GM12864 (cell line): ENCODE results near the gene TRPV6.

ENCODE experiments used
- DNase-seq: peaks from one replicate; pipeline ENCODE4 v3.0.0-alpha.2; 2011; ENCODE audit warnings: low read depth
- H3K4me3 ChIP-seq: 2 replicates; pipeline ENCODE4 v1.5.1; 2011; ENCODE audit warnings: mild to moderate bottlenecking, low read depth, low read length, control low read depth
- CTCF ChIP-seq: IDR thresholded peaks from 2 replicates; pipeline ENCODE4 v1.5.1; 2011; ENCODE audit warnings: low read depth, mild to moderate bottlenecking, moderate library complexity, low read length, control low read depth, inconsistent platforms; ENCODE audit errors: missing control alignments

The TRPV6 gene

DNA sequence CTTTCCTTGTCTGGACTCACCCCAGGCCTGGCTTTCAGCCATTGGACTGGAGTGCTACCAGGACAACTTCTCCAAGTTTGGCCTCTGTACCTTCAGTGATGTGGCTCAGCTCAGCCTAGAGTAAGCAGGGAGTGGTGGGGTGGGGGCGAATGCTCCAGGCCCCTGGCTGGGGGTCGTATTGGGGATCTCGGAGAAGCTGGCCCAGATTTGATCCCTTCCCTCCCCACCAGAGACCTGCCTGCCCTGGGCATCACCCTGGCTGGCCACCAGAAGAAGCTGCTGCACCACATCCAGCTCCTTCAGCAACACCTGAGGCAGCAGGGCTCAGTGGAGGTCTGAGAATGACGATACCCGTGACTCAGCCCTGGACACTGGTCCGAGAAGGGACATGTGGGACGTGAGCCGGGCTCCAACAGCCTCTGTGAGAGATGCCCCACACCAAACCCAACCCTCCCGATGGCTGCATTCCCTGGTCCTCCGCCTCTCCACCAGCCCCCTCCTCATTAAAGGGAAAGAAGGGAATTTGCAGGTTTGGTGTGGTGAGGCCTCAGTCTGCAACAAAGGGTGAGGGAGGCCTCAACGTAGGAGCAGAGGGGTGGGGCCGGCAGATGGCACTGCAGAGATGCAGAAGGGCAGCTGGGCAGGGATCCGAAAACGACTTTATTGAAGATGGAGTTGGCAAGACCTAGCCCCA lies 14.8 kb downstream of the TRPV6 start:
- H3K4me3 ChIP-seq, result no peak overlapping the region
- no peak for DNase-seq
- TF ChIP-seq CTCF, result no peak

GRCh38 chr7:142870147-142870559 lies 15.4 kb downstream of the TRPV6 start:
- DNase-seq, result no peak
- TF ChIP-seq CTCF, result no peak
- H3K4me3 ChIP-seq, result no peak overlapping the region

DNA sequence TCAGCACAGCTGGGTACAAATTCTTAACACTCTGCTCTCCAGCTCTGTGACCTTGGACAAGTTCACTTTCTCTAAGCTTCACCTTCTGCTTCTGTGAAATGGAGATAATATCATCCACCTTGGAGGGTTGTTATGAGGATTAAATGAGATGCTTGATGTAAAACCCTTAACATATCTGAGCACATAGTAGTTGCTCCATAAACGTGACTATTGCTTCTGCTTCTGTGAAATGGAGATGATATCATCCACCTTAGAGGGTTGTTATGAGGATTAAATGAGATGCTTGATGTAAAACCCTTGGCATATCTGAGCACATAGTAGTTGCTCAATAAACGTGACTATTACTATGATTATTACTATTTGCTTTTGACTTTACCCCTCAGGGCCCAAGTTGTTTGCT lies 16.1 kb downstream of the TRPV6 start:
- TF ChIP-seq CTCF, result no peak
- DNase-seq, result no peak
- no peak overlapping the region for H3K4me3 ChIP-seq

DNA sequence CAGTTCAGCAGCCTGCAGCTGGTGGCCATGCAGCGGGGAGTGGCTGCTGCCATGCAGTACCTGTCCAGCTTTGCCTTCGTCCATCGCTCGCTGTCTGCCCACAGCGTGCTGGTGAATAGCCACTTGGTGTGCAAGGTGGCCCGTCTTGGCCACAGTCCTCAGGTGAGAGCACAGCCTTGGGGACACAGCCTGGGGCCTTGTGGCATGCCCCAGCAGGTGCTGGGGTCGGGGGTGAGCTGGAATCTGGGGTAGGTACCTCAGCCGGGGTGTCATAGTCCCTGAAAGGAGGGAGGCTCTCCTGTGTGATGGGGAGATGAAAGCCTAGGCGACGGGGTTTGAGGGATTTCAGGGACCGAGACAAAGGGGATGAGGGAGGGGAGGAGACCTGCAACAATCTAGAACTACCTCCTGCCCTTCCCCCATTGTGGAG lies 16.5 kb downstream of the TRPV6 start:
- DNase-seq, result no peak
- H3K4me3 ChIP-seq, result no peak overlapping the region
- no peak for TF ChIP-seq CTCF

DNA sequence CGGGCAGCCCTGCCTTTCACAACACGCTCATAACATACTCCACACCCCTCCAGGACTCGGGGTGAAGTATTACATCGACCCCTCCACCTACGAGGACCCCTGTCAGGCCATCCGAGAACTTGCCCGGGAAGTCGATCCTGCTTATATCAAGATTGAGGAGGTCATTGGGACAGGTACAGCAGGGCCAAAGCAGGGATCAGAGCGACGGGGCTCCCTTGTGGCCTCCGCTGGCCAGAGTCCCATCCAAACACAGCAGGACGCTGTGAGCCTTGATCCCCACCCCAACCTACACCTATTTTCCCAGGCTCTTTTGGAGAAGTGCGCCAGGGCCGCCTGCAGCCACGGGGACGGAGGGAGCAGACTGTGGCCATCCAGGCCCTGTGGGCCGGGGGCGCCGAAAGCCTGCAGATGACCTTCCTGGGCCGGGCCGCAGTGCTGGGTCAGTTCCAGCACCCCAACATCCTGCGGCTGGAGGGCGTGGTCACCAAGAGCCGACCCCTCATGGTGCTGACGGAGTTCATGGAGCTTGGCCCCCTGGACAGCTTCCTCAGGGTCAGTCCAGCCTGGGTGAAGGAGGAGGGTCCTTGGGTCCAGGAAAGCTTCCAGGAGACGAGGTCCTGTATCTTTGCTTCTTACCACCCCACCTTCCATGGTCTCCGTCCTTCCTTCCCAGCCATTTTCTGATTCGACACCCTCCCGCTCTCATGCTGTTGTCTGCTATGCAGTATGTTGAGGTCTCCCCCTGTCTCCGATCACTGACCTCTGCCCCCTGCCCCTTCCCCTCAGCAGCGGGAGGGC lies 17.2 kb downstream of the TRPV6 start:
- DNase-seq, result no peak
- H3K4me3 ChIP-seq, result no peak overlapping the region
- TF ChIP-seq CTCF, result no peak

DNA sequence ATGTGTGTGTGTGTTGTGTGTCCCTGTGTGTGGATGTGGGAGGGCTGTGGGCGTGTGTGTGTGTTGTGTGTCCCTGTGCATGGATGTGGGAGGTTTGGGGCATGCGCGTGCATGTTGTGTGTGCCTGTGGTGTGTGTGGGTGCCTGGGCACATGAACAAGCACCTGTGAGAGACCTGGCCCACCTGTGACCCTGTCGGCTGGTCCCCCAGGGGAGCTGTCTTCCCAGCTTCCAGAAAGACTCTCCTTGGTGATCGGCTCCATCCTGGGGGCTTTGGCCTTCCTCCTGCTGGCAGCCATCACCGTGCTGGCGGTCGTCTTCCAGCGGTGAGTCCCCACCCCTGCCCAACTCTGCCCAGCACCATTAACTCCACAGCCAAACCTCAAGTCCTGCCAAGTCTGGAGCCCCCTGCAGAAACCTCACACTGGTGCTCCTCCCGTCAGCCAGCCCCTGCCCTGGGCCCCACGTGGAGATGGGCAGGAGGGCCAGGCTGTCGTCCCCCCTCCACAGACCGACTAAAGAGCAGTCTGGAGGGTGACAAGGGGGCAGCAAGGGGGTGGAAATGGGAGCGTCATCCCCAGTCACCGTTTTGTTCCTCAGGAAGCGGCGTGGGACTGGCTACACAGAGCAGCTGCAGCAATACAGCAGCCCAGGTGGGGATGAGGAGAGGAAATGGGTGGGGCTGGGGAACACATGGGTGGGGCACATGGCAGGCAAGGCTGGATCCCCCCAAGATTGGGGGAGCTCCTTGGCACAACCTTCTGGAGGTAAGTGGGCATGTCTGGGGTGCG lies 18.0 kb downstream of the TRPV6 start:
- no peak for TF ChIP-seq CTCF
- H3K4me3 ChIP-seq, result no peak overlapping the region
- no peak for DNase-seq
